ENCODE data around the gene MXD4. TPM values are rescaled to one million over a fixed set of nuclear protein-coding genes. Genes with fewer than 3 reads are reported as not detected.

The MXD4 gene
- total and polyA plus RNA-seq, 11 donors = 27.5 to 76.6 (median 35.7) TPM

DNA sequence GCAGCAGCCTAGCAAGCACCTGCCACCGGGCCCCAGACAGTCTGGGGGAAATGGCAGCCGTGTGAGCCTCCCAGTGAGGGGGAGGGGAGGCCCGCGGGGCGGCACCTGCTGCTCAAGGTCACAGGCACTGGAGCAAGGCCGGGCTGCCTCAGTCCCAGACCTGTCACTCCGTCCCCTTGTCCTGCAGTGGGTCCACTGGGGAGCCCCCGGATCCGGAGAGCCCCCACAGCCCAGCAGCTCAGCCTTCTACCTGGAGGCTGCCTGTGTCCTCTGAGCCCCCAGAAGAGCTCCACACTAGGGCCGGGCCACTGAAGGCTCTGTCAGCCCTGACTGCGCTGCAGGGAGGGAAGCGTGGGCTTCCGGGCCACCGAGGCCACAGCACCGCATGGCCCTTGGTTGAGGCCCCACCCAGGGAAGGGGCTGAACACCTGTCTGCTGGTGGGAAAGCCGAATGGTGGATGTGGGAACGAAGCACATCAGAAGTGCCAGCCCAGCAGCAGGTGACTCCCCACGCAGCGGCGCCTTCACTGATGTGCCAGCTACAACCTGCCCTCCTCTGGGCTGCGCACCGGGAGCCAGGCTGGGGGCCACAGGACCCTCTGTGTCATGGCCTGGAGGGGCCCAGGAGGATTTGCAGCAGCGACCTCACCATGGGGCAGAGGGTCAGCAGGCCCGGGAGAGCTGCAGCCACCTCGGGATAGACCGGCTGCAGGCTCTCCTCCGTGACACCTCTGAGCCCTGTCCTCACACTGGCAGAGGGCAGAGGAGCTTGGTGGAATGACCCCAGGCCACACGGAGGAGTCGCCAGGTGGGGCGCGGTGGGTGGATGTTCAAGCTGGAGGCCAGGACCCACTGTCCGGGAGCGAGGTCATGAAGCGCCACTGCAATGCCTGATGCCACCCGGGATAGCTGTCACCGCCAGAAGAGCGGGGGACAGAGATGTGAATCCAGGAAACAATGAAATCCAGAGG lies 35.0 kb upstream of the MXD4 start:
- WGBS, 4 donors = 81 to 95% (median 86%) methylated on average over 22 to 37 of the region's 37 CpGs
- TF ChIP-seq, protein P1, sequence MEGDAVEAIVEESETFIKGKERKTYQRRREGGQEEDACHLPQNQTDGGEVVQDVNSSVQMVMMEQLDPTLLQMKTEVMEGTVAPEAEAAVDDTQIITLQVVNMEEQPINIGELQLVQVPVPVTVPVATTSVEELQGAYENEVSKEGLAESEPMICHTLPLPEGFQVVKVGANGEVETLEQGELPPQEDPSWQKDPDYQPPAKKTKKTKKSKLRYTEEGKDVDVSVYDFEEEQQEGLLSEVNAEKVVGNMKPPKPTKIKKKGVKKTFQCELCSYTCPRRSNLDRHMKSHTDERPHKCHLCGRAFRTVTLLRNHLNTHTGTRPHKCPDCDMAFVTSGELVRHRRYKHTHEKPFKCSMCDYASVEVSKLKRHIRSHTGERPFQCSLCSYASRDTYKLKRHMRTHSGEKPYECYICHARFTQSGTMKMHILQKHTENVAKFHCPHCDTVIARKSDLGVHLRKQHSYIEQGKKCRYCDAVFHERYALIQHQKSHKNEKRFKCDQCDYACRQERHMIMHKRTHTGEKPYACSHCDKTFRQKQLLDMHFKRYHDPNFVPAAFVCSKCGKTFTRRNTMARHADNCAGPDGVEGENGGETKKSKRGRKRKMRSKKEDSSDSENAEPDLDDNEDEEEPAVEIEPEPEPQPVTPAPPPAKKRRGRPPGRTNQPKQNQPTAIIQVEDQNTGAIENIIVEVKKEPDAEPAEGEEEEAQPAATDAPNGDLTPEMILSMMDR (IDR thresholded peaks at IDR 0.05) = no peak
- Histone ChIP-seq H3K36me3 (no peaks in the 10 kb centered on the region), H3K27me3 (no peaks in the 10 kb centered on the region), H3K27ac (no peak overlapping the region), H3K4me1 (peaks cover 0 to 12% (median 0%) of the 10 kb centered on the region in 12 donors), H3K4me3 (no peak overlapping the region), H3K9me3 (peaks cover 0 to 7% (median 0%) of the 10 kb centered on the region in 12 donors)
- DNase-seq (peak in 1 of 5 donors; percentile 36), ATAC-seq (peak; percentile 37 to 59 (median 52))
- intact Hi-C loops (cut with DNase I) = no loop called here

DNA sequence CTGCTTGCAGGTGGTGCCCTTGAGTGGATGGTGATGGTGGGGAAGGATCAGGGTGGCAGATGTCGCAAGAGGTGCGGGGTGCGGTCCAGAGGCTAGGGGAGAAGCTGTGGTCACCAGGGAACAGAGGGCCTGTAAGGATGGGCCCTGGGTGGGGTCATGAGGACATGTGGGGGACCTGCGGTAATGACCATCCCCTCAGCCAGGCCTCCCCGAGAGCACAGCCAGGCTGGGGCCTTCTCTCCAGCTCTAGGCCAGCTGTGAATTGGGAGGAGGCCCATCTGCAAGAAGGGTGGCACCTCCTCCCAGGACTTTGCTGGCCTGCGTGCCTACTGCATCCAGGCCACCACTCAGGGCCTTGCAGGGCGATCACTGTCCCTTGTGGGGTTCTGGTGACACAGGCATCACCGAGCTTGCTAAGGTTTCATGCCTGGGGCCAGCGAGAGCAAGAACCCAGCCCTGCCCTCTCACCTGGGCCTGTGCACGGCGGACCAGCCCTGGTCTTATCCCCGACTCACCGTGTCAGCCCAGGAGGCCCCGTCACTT lies 34.1 kb upstream of the MXD4 start:
- ATAC-seq (peak in 2 of 4 donors; percentile 8 to 32), DNase-seq (peak in 1 of 5 donors; percentile 17)
- Histone ChIP-seq H3K27me3 (no peaks in the 10 kb centered on the region), H3K4me3 (no peak overlapping the region), H3K27ac (no peak overlapping the region), H3K4me1 (peaks cover 0 to 12% (median 0%) of the 10 kb centered on the region in 12 donors), H3K36me3 (no peaks in the 10 kb centered on the region), H3K9me3 (peaks cover 0 to 7% (median 0%) of the 10 kb centered on the region in 12 donors)
- intact Hi-C loops (cut with DNase I) = no loop called here
- 87 to 91% (median 89%) methylated on average over 11 to 14 of the region's 14 CpGs for WGBS, 4 donors
- TF ChIP-seq, protein P1 (IDR thresholded peaks at IDR 0.05) = no peak
- TF ChIP-seq POLR2A (IDR thresholded peaks at IDR 0.05) = no peak

DNA sequence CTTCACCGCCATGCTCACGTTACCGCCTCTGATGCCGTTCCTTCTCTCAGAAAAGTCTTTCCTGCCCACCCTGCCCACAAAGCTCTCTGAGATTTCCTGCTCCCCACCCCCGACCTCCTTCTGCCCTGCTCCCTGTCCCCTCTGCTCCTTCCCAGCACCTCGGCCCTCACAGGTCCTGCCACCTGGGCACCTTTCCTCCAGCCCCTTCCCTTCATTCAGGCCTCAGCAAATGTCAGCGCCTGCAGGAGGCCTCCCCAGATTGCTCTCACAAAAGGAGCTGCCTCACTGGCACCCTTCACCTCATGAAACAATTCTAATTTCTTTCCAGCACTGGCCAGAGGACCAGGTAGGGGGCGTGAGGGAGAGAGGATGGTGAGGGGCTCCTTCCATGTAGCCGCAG lies 33.6 kb upstream of the MXD4 start:
- Histone ChIP-seq H3K27me3 (no peaks in the 10 kb centered on the region), H3K36me3 (no peaks in the 10 kb centered on the region), H3K9me3 (peaks cover 0 to 7% (median 0%) of the 10 kb centered on the region in 12 donors), H3K4me1 (peaks cover 0 to 12% (median 0%) of the 10 kb centered on the region in 12 donors), H3K4me3 (no peak overlapping the region), H3K27ac (no peak overlapping the region)
- ATAC-seq (no peak), DNase-seq (no peak)
- intact Hi-C loops (cut with DNase I) = no loop called here
- 81 to 95% (median 89%) methylated on average over 9 of the region's 9 CpGs for WGBS, 4 donors
- TF ChIP-seq POLR2A (IDR thresholded peaks at IDR 0.05) = no peak
- TF ChIP-seq, protein P1 (IDR thresholded peaks at IDR 0.05) = no peak

DNA sequence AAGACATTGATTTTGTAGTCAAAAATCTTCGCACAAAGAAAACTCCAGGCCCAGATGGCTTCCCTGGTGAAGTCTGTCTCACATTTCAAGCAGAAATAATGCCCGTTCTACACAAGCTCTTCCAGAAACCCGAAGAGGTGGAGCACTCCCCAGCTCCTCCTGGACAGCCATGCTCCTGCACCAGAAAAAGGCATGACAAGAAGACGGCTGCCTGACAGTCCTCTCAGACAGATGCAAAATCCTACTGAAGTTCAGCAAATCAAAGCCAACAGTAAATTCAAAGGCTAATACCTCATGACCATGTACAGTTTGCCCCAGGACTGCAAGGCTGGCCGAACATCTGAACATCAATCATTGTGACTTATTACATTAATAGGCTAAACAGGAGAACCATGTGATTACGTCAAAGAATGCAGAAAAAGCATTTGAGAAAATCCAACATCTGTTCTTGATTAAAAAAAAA lies 30.8 kb upstream of the MXD4 start:
- DNase-seq (no peak), ATAC-seq (no peak)
- WGBS, 4 donors = 71 to 82% (median 77%) methylated on average over 6 of the region's 6 CpGs
- TF ChIP-seq POLR2A (IDR thresholded peaks at IDR 0.05) = no peak
- TF ChIP-seq, protein P1 (IDR thresholded peaks at IDR 0.05) = no peak
- Histone ChIP-seq H3K9me3 (peaks cover 0 to 7% (median 0%) of the 10 kb centered on the region in 12 donors), H3K27ac (no peak overlapping the region), H3K36me3 (no peaks in the 10 kb centered on the region), H3K27me3 (no peaks in the 10 kb centered on the region), H3K4me3 (no peak overlapping the region), H3K4me1 (peaks cover 0 to 14% (median 0%) of the 10 kb centered on the region in 12 donors)
- intact Hi-C loops (cut with DNase I) = no loop called here

All from heart left ventricle (tissue), 16 donors.